ENCODE data around the gene GRID1. TPM values are rescaled to one million over a fixed set of nuclear protein-coding genes. Genes with fewer than 3 reads are reported as not detected.

GRID1 gene
- total and polyA plus RNA-seq, 10 of the 15 experiments (the other 5 are each of a cell fraction or from before 2014, with no cell fraction given), result 0.04 to 0.62 (median 0.08) TPM; not detected in 5

GRCh38 chr10:86244297-86245014 lies 122.1 kb downstream of the GRID1 start:
- WGBS (ENCODE audit: insufficient coverage, insufficient replicate concordance, low lambda C conversion rate, missing lambda C conversion rate), result 19% methylated on average over 16 of the region's 16 CpGs
- Histone ChIP-seq H3K27me3 (replicated peaks in 1 of 2; ENCODE audit: control insufficient read depth in 2 of 2, insufficient read depth in 2 of 2, low read length in 1 of 2) (no peaks in the 10 kb centered on the region; a peak in 1 of 4 replicates), H3K4me1 (ENCODE audit: control insufficient read depth, insufficient read depth, low read length) (no peaks in the 10 kb centered on the region), H3K27ac (ENCODE audit: control insufficient read depth, insufficient read depth) (no peak overlapping the region), H3K79me2 (ENCODE audit: control insufficient read depth, insufficient read depth, low read length) (no peaks in the 10 kb centered on the region), H2AFZ (ENCODE audit: control insufficient read depth, low read depth, low read length) (no peak overlapping the region), H4K20me1 (ENCODE audit: control insufficient read depth, insufficient read depth) (no peaks in the 10 kb centered on the region), H3K36me3 (ENCODE audit: control insufficient read depth in 2 of 2, insufficient read depth in 2 of 2, low read length in 1 of 2) (no peaks in the 10 kb centered on the region), H3K4me2 (ENCODE audit: control insufficient read depth, insufficient read depth) (no peak overlapping the region), H3K9ac (ENCODE audit: control insufficient read depth, insufficient read depth, low read length) (no peak overlapping the region), H3K9me3 (replicated peaks; ENCODE audit: control insufficient read depth, insufficient read depth, low read length) (no peaks in the 10 kb centered on the region), H3K4me3 (no peak overlapping the region)
- no peak for DNase-seq (ENCODE audit: low read depth, low spot score)
- TF ChIP-seq ESRRA (IDR thresholded peaks at IDR 0.05; ENCODE audit: low read length) (no peak), ZNF274 (IDR thresholded peaks at IDR 0.05; ENCODE audit: insufficient read depth, insufficient read length) (no peak)
- TF ChIP-seq, protein P1, sequence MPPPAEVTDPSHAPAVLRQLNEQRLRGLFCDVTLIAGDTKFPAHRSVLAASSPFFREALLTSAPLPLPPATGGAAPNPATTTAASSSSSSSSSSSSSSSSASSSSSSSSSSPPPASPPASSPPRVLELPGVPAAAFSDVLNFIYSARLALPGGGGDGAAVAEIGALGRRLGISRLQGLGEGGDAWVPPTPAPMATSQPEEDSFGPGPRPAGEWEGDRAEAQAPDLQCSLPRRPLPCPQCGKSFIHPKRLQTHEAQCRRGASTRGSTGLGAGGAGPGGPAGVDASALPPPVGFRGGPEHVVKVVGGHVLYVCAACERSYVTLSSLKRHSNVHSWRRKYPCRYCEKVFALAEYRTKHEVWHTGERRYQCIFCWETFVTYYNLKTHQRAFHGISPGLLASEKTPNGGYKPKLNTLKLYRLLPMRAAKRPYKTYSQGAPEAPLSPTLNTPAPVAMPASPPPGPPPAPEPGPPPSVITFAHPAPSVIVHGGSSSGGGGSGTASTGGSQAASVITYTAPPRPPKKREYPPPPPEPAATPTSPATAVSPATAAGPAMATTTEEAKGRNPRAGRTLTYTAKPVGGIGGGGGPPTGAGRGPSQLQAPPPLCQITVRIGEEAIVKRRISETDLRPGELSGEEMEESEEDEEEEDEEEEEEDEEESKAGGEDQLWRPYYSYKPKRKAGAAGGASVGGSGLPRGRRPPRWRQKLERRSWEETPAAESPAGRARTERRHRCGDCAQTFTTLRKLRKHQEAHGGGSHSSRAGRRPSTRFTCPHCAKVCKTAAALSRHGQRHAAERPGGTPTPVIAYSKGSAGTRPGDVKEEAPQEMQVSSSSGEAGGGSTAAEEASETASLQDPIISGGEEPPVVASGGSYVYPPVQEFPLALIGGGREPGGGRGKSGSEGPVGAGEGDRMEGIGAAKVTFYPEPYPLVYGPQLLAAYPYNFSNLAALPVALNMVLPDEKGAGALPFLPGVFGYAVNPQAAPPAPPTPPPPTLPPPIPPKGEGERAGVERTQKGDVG (CRISPR knock-in tag; IDR thresholded peaks at IDR 0.05), result no peak
- no TSS peak for BruUV-seq (replicated peaks)
- ATAC-seq, result no peak
- FAIRE-seq, result no peak
- in situ Hi-C loops (cut with MboI), result no loop called here
- ChIA-PET SMC1A (ENCODE audit: uncharacterized antibody, unreplicated experiment) (no interaction called here), CTCF (no interaction called here), POLR2A (no interaction called here), RAD21 (ENCODE audit: unreplicated experiment) (no interaction called here)
- intact Hi-C loops (cut with micrococcal nuclease; ENCODE audit: unreplicated experiment), result no loop called here
